T-helper 1 cell treated with Interleukin-12 subunit alpha and Interleukin-12 subunit beta and Interleukin-4 antibody, amounts not matched to agents 30 μg/mL and 1 μg/mL, for 36 hours (primary cell): ENCODE data around the gene S100A10.

Experiments used
- H3K27ac Mint-ChIP-seq: one replicate; pipeline ENCODE4 v1.8.0; 2021; ENCODE audit warnings: mild to moderate bottlenecking, mixed read lengths
- H3K27me3 Mint-ChIP-seq: one replicate; pipeline ENCODE4 v1.8.0; 2021; ENCODE audit warnings: low read depth, mixed read lengths
- H3K36me3 Mint-ChIP-seq: one replicate; pipeline ENCODE4 v1.8.0; 2021; ENCODE audit warnings: low read depth, mixed read lengths
- H3K4me1 Mint-ChIP-seq: one replicate; pipeline ENCODE4 v1.8.0; 2021; ENCODE audit warnings: low read depth, mixed read lengths
- H3K4me3 Mint-ChIP-seq: one replicate; pipeline ENCODE4 v1.8.0; 2021; ENCODE audit warnings: mild to moderate bottlenecking, moderate library complexity, mixed read lengths
- H3K9me3 Mint-ChIP-seq: one replicate; pipeline ENCODE4 v1.8.0; 2021; ENCODE audit warnings: mixed read lengths

S100A10 gene

DNA sequence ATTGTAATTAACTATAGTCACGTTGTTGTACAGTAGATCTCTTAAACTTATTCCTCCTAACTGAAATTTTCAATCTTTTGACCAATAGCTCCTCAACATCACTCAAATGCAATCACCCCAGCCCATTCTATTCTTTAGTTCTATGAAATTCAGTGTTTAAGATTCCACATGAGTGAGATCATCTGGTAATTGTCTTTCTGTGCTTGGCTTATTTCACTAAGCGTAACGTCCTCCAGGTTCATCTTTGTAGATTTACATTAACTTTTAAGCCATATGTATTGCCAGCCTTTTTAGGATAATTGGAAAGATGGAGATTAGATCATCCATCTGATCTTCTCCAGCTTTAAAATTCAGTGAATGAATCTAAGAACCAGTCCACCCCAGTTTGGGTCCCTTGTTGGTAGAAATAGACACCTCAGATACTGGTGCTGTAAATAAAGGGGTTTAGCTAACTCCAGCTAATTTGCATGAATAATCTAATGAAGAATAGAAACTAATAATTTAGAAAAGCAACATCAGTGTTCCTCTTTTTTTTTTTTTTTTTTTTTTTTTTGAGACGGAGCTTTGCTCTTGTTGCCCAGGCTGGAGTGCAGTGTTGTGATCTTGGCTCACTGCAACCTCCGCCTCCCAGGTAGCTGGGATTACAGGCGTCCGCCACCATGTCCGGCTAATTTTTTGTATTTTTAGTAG, 7.0 kb downstream of the S100A10 start:
- H3K9me3 Mint-ChIP-seq, result no peaks in the 10 kb centered on the region
- no peaks in the 10 kb centered on the region for H3K27me3 Mint-ChIP-seq
- peaks cover 70% of the 10 kb centered on the region for H3K4me1 Mint-ChIP-seq
- H3K4me3 Mint-ChIP-seq, result no peak overlapping the region
- H3K36me3 Mint-ChIP-seq, result peaks cover 58% of the 10 kb centered on the region
- no peak overlapping the region for H3K27ac Mint-ChIP-seq

DNA sequence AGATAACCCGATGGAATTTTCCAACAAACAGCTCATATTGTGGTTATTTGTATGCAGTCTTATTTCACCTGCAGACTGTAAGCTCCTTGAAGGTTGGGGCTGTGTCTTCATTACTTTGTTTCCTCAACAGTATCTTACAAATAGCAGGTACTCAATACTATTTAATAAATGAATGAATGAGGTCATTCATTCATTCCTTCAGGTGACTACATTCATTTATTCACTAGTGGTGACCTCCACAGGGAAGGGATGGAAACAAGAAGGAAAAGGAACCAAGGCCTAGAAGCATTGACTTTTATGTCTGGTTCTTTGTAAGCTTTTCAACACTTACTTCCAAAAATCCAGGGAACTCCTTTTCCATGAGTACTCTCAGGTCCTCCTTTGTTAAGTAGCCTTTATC, 7.9 kb downstream of the S100A10 start:
- H3K36me3 Mint-ChIP-seq, result peaks cover 64% of the 10 kb centered on the region
- H3K4me3 Mint-ChIP-seq, result no peak overlapping the region

DNA sequence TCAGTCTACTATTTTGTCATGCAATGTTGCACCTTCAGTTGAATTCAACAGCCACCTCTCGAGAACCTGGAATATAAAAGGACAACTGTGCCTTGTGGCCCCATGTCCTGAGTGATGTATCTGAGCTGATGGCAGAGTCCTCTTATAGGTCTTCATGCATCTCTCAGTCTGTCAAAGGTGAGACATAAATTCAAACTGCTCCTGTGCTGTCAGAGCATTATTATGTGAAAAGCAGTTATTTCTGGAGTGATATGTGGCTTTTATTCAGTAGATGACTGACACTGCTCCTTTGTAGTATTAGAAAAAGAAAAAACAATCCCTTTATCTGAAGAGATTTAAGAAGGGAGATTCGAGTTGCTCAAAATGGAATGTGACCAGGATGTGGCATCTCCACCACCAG, 8.4 kb downstream of the S100A10 start:
- peaks cover 58% of the 10 kb centered on the region for H3K4me1 Mint-ChIP-seq
- no peak overlapping the region for H3K27ac Mint-ChIP-seq
- peaks cover 67% of the 10 kb centered on the region for H3K36me3 Mint-ChIP-seq
- H3K9me3 Mint-ChIP-seq, result no peaks in the 10 kb centered on the region
- H3K4me3 Mint-ChIP-seq, result no peak overlapping the region
- no peaks in the 10 kb centered on the region for H3K27me3 Mint-ChIP-seq

More for the DNA sequence above, 7.9 kb downstream of the S100A10 start:
- Mint-ChIP-seq H3K27ac (no peak overlapping the region), H3K4me1 (peaks cover 63% of the 10 kb centered on the region), H3K9me3 (no peaks in the 10 kb centered on the region), H3K27me3 (no peaks in the 10 kb centered on the region)

DNA sequence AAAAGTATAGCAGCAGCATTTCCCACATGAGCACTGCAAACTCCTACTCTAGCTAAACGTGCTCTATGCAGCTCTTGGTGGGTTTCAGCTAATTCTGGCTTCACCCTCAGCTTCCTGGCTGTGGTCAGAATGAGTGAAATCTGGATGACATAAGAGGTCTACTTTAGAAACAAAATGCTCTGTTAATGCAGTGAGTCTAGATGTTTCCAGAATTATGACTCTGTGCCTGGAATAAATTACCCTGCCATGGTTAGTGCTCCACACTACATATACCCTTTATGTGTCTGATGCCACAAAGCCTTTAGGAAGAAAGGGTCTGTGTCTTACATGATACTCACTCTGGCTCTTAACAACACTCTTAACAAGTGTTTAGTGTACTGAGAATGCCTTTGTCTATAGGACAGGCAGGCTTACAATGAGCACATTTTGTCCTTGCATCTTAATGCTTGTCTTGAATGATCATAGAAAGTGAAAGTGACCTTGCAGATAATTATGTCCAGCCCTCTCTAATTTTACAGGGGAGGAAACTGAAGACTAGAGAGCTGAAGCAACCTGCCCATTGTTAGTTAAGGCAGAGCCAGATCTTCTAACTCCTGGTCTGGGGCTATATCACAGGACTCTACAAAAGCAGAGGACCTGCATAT, 9.2 kb downstream of the S100A10 start:
- Mint-ChIP-seq H3K27ac (peak overlapping the region; percentile 71), H3K36me3 (peaks cover 67% of the 10 kb centered on the region), H3K4me3 (peak overlapping the region; percentile 51), H3K27me3 (no peaks in the 10 kb centered on the region), H3K9me3 (no peaks in the 10 kb centered on the region), H3K4me1 (peaks cover 50% of the 10 kb centered on the region)

DNA sequence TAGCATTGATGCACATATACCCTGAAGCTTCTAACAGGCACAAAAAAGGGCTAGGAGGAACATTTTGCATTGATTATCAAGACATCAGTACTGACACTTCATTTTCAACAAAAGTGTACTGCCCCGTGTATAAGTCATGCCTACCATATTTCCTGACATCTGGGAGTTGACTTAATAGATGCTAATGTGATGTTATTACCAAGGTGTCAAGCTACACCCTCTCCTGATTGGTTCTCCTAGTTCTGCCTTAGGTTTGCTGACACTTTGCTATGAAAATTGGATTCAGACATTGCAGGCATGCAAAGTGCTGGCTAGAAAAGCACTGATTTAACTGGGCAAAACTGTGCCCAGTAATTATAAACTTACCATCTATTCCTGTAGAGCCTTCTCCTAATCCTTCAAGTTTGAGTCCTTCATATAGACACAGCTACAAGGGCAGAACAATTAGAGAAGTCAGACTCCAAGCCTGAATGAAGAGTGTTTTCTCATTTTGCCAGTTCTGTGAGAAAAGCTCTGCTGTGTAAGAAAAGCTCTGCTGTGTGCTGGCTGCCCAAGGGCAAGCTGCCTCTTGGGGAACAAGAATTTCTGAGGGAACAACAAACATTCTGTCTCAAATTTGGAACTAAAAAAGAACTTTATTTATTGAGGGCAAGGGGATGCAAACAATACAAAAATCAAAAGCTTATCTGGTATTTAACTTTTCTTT, 11.2 kb downstream of the S100A10 start:
- Mint-ChIP-seq H3K9me3 (no peaks in the 10 kb centered on the region), H3K27me3 (no peaks in the 10 kb centered on the region), H3K27ac (no peak overlapping the region), H3K4me3 (no peak overlapping the region), H3K4me1 (peaks cover 41% of the 10 kb centered on the region), H3K36me3 (peaks cover 61% of the 10 kb centered on the region)

DNA sequence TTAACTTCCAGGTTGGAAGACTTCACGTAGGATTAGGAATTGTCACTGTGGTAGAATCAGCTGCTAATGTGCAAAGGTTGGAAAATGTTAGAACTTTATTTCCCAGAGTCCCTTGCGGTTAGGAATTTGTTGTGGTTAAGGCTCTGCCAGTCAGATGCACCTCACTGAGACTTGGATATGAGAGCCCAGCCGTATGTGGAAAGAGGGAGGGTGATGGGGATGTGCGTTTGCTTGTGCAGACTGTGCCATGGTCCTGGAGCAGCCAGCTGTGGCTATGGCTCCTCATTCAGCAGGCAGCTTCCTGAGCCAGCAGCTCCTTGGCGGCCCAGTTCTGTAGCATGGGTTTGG, 12.5 kb downstream of the S100A10 start:
- H3K9me3 Mint-ChIP-seq, result no peaks in the 10 kb centered on the region
- H3K27ac Mint-ChIP-seq, result no peak overlapping the region
- peaks cover 36% of the 10 kb centered on the region for H3K4me1 Mint-ChIP-seq
- no peak overlapping the region for H3K4me3 Mint-ChIP-seq
- H3K36me3 Mint-ChIP-seq, result peaks cover 54% of the 10 kb centered on the region
- H3K27me3 Mint-ChIP-seq, result peaks cover 4% of the 10 kb centered on the region

DNA sequence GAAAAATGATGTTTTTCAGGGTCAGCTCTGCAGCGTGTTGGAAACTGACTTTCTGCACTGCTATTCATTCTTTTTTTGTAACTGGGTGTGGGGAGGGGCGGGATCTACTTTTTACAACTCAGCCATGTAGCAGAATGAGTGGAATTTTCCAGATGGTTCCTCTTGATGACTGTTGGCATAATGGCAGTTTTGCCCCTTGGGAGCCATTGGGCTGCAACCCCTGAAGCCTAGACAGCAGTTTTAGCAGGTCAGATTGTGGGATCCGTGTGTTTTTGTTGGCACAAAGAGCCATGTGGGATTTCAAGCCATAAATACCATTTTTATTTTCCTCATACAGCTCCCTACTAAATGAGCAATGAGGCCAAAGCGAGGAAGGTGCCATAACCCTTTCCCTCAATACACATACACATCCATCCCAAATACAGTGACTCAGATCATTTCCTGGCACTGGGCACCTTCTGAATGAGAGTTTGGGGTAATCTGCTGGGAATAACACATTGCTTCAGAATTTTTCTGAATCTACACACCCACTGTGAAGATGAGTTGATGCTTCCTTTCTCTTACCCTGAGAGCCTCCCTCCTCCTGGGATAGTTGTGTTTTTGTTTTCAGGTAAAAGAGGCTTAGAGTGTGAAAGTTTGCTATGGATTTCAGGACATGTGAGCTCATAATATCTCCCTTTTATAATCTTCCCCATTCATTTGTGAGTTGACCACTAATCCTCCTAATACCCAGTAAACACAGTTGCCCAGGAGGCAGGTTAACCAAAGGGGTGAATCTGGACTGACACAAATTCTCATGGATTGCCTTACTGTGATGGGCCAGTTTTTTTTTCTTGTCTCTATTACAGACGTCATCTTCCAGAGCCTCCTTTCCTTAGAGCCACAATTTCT, 13.1 kb downstream of the S100A10 start:
- Mint-ChIP-seq H3K36me3 (peaks cover 48% of the 10 kb centered on the region), H3K27ac (no peak overlapping the region), H3K9me3 (no peaks in the 10 kb centered on the region), H3K4me1 (peaks cover 33% of the 10 kb centered on the region), H3K4me3 (no peak overlapping the region), H3K27me3 (peaks cover 4% of the 10 kb centered on the region)

DNA sequence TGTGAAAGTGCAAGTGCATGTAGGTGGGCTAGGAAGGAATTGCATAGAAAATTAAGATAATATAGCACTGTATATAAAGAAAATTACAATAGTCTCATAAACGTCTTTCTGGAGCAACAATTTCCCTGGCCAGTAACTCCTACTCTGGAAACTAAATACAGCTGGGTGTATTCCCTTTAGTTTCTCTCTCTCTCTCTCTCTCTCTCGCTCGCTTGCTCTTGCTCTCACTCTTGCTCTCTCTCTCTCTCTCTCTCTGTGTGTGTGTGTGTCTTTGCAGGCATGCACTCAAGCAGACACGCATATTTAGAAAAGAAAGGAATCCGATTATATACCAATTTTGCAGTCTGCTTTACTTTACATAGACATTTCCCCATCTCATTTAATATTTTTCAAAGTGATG, 14.7 kb downstream of the S100A10 start:
- no peak overlapping the region for H3K4me3 Mint-ChIP-seq
- peaks cover 22% of the 10 kb centered on the region for H3K4me1 Mint-ChIP-seq
- H3K27ac Mint-ChIP-seq, result no peak overlapping the region
- H3K9me3 Mint-ChIP-seq, result no peaks in the 10 kb centered on the region
- peaks cover 12% of the 10 kb centered on the region for H3K27me3 Mint-ChIP-seq
- peaks cover 33% of the 10 kb centered on the region for H3K36me3 Mint-ChIP-seq

DNA sequence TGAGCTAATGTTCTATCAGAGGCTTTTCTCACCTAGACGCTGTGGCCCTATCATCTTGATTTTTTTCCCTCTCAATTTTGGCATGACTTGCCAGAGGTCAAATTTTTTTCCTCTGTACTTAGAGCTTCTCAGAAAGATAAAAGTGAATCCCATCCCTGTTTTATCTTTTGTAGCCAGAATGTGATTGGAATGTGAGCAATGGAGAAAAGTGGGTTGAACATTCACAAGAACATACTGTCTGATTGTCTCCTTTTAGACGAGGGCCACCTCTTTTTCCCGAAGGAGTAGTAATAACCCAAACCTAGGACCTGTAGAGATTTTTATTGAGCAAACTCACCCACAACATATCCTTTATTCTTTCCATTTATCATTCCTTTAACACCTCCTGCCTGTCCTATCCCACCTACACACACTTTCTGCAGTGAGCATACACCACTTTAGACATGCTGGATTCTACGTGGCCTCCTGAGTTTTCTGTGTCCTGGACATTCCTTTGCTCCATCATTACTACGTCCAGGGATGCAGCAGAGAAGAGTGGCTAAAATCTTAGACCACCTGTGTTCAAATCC, 15.9 kb downstream of the S100A10 start:
- Mint-ChIP-seq H3K36me3 (peaks cover 22% of the 10 kb centered on the region), H3K4me3 (no peak overlapping the region), H3K27me3 (peaks cover 14% of the 10 kb centered on the region), H3K4me1 (peaks cover 23% of the 10 kb centered on the region), H3K9me3 (no peaks in the 10 kb centered on the region), H3K27ac (no peak overlapping the region)

DNA sequence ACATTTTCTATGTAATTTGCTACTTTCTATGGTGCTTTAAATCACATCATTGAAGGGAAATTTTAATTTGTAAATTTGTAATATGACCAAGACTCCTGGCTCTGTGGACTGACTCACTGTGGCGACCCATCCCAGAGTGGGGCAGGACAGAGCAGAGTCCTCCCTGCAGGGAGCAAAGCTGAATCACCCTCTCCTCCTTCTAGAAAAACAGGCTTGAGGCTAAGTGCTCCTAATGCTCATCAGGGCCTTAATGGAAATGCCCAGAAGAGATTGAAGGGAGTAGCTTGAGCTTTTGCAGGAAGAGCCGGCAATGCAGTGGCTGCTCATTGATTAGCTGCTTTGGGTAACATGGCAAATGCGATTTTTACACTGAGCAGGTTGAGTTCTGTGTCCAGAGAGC, 16.8 kb downstream of the S100A10 start:
- H3K27me3 Mint-ChIP-seq, result peaks cover 14% of the 10 kb centered on the region
- H3K4me3 Mint-ChIP-seq, result no peak overlapping the region
- no peak overlapping the region for H3K27ac Mint-ChIP-seq
- H3K9me3 Mint-ChIP-seq, result no peaks in the 10 kb centered on the region
- peaks cover 15% of the 10 kb centered on the region for H3K36me3 Mint-ChIP-seq
- H3K4me1 Mint-ChIP-seq, result peaks cover 23% of the 10 kb centered on the region

DNA sequence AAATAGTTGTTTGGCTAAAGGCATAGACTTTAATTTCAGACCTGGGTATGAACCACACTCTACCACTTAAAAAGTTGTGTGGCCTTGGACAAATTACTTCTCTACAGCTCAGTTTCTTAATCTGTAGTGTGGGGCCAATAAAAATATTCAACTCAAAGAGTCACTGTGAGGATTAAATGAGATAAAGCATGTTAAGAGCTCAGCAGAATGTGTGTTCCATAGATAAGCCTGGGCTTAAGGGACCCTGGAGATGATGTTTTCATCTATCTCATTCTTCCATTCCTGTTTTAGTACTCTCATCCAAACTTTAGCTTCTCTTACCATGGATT, 17.7 kb downstream of the S100A10 start:
- H3K9me3 Mint-ChIP-seq, result no peaks in the 10 kb centered on the region
- H3K27ac Mint-ChIP-seq, result no peak overlapping the region
- peaks cover 7% of the 10 kb centered on the region for H3K36me3 Mint-ChIP-seq
- peaks cover 21% of the 10 kb centered on the region for H3K4me1 Mint-ChIP-seq
- no peak overlapping the region for H3K4me3 Mint-ChIP-seq
- peaks cover 14% of the 10 kb centered on the region for H3K27me3 Mint-ChIP-seq

DNA sequence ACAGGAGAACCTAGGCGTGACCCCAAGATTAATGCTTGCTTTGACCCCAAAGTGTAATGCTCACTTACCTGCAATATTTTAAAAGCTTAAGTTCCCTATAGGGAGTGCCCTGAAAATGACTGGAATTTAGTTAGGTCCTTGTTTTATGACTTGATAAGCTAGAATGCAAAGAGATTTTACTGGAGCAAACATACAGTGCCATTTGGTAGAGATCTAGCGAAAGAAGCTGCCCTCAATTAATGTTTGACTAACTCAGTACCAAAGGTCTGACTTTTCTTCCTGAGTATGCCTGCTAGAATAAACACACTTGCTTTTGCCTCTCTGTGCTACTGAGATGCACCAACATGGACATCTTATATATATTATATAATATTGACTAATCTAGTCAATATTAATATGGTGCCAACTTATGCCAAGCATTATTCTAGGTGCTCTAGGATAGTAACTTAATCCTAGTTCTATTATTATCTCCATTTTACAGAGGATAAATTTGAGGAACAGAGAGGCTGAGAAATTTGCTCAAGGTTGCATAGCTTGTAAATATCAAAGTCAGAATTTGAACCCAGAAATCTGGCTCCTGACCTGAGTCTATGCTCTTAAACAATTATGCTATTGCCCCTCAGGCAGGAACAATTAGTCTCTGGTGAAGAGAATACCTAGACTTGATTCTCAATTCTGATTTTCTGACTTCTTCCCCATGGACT, 18.2 kb downstream of the S100A10 start:
- Mint-ChIP-seq H3K9me3 (no peaks in the 10 kb centered on the region), H3K27me3 (peaks cover 14% of the 10 kb centered on the region), H3K36me3 (peaks cover 2% of the 10 kb centered on the region), H3K4me1 (peaks cover 21% of the 10 kb centered on the region), H3K4me3 (no peak overlapping the region), H3K27ac (no peak overlapping the region)

DNA sequence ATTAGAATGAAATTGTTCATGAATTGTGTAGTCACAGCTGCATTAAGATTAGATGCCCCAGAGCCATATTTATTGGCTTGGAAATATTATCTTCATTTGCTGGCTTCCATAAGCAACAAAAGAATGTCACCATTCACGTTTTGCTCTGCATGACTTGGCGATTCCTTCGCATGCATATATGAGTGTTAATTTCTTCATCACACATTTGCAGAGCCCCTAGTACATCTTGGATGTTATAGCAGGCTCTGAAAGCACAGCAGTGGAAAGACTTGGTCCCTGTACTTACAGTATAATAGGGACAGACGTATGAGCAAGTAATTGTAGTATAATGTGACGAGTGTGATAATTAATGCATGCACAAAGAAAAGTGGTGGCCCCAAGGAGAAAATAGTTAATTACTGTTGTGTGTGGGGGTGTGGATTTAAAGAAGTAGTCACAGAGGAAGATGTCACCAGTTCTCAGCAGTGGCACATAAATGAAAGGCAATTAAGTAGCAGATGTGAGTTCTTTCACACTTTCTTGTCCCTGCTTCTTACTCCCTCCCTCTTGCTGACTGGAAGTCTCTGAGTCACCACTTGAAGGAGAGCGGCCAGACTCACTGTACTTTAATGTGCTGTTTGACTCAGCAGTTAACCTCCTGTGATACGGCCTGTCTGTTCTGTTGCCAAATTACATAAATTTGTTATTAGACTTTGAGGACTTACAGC, 21.0 kb downstream of the S100A10 start:
- H3K36me3 Mint-ChIP-seq, result peaks cover 2% of the 10 kb centered on the region
- no peaks in the 10 kb centered on the region for H3K9me3 Mint-ChIP-seq
- H3K4me1 Mint-ChIP-seq, result peaks cover 31% of the 10 kb centered on the region
- H3K27ac Mint-ChIP-seq, result no peak overlapping the region
- peaks cover 14% of the 10 kb centered on the region for H3K27me3 Mint-ChIP-seq
- no peak overlapping the region for H3K4me3 Mint-ChIP-seq
